ENCODE data around the gene AFAP1.
A peak's percentile ranks its signal among the peaks of the same experiment; 100 is the strongest.

The AFAP1 gene

GRCh38 chr4:7781993-7782392 is 157.7 kb downstream of the AFAP1 start:
- Histone ChIP-seq H3K27me3 (ENCODE audit: control insufficient read depth in 2 of 2, insufficient read depth in 2 of 2, low read length in 2 of 2) (no peaks in the 10 kb centered on the region), H3K4me3 (ENCODE audit: low read length in 2 of 2) (no peak overlapping the region), H3K27ac (ENCODE audit: low read depth in 2 of 2, low read length in 2 of 2) (no peak overlapping the region), H3K36me3 (ENCODE audit: control insufficient read depth in 2 of 2, insufficient read depth in 2 of 2, low read length in 2 of 2) (peaks cover 32 to 44% of the 10 kb centered on the region in 2 donors), H3K9me3 (ENCODE audit: control insufficient read depth in 2 of 2, low read length in 2 of 2) (no peaks in the 10 kb centered on the region), H3K4me1 (ENCODE audit: control insufficient read depth in 2 of 2, insufficient read depth in 2 of 2, low read length in 2 of 2) (peaks cover 7 to 20% of the 10 kb centered on the region in 2 donors), H3K9ac (ENCODE audit: low read depth in 1 of 2, low read length in 2 of 2) (no peak overlapping the region)

- H3K36me3 ChIP-seq (ENCODE audit: control insufficient read depth in 2 of 2, insufficient read depth in 2 of 2, low read length in 2 of 2): peaks cover 32 to 44% of the 10 kb centered on the region in 2 donors
- H3K27me3 ChIP-seq (ENCODE audit: control insufficient read depth in 2 of 2, insufficient read depth in 2 of 2, low read length in 2 of 2): no peaks in the 10 kb centered on the region
- H3K9me3 ChIP-seq (ENCODE audit: control insufficient read depth in 2 of 2, low read length in 2 of 2): no peaks in the 10 kb centered on the region
- no peak overlapping the region for H3K4me3 ChIP-seq (ENCODE audit: low read length in 2 of 2)
- H3K4me1 ChIP-seq (ENCODE audit: control insufficient read depth in 2 of 2, insufficient read depth in 2 of 2, low read length in 2 of 2): peaks cover 7 to 22% of the 10 kb centered on the region in 2 donors
- H3K9ac ChIP-seq (ENCODE audit: low read depth in 1 of 2, low read length in 2 of 2): no peak overlapping the region
- no peak overlapping the region for H3K27ac ChIP-seq (ENCODE audit: low read depth in 2 of 2, low read length in 2 of 2)
Measured at GRCh38 chr4:7781366-7781765, 158.3 kb downstream of the AFAP1 start.

GRCh38 chr4:7780751-7781348 is 158.8 kb downstream of the AFAP1 start:
- Histone ChIP-seq H3K4me3 (ENCODE audit: low read length in 2 of 2) (no peak overlapping the region), H3K27me3 (ENCODE audit: control insufficient read depth in 2 of 2, insufficient read depth in 2 of 2, low read length in 2 of 2) (no peaks in the 10 kb centered on the region), H3K9ac (ENCODE audit: low read depth in 1 of 2, low read length in 2 of 2) (no peak overlapping the region), H3K4me1 (ENCODE audit: control insufficient read depth in 2 of 2, insufficient read depth in 2 of 2, low read length in 2 of 2) (peaks cover 7 to 27% of the 10 kb centered on the region in 2 donors), H3K9me3 (ENCODE audit: control insufficient read depth in 2 of 2, low read length in 2 of 2) (no peaks in the 10 kb centered on the region), H3K27ac (ENCODE audit: low read depth in 2 of 2, low read length in 2 of 2) (no peak overlapping the region), H3K36me3 (ENCODE audit: control insufficient read depth in 2 of 2, insufficient read depth in 2 of 2, low read length in 2 of 2) (peaks cover 28 to 42% of the 10 kb centered on the region in 2 donors)

GRCh38 chr4:7779432-7779768 is 160.3 kb downstream of the AFAP1 start:
- Histone ChIP-seq H3K27me3 (ENCODE audit: control insufficient read depth in 2 of 2, insufficient read depth in 2 of 2, low read length in 2 of 2) (no peaks in the 10 kb centered on the region), H3K36me3 (ENCODE audit: control insufficient read depth in 2 of 2, insufficient read depth in 2 of 2, low read length in 2 of 2) (peaks cover 24 to 32% of the 10 kb centered on the region in 2 donors), H3K4me1 (ENCODE audit: control insufficient read depth in 2 of 2, insufficient read depth in 2 of 2, low read length in 2 of 2) (peaks cover 7 to 41% of the 10 kb centered on the region in 2 donors), H3K27ac (ENCODE audit: low read depth in 2 of 2, low read length in 2 of 2) (peak overlapping the region; percentile 45 to 58), H3K9ac (ENCODE audit: low read depth in 1 of 2, low read length in 2 of 2) (no peak overlapping the region), H3K4me3 (ENCODE audit: low read length in 2 of 2) (peak overlapping the region in 1 of 2 donors; percentile 44), H3K9me3 (ENCODE audit: control insufficient read depth in 2 of 2, low read length in 2 of 2) (no peaks in the 10 kb centered on the region)

- peak overlapping the region in 1 of 2 donors; percentile 10 for H3K9ac ChIP-seq (ENCODE audit: low read depth in 1 of 2, low read length in 2 of 2)
- H3K36me3 ChIP-seq (ENCODE audit: control insufficient read depth in 2 of 2, insufficient read depth in 2 of 2, low read length in 2 of 2): peaks cover 25 to 34% of the 10 kb centered on the region in 2 donors
Measured at GRCh38 chr4:7778510-7779431, 160.9 kb downstream of the AFAP1 start.

GRCh38 chr4:7777871-7778509 is 161.7 kb downstream of the AFAP1 start:
- Histone ChIP-seq H3K36me3 (ENCODE audit: control insufficient read depth in 2 of 2, insufficient read depth in 2 of 2, low read length in 2 of 2) (peaks cover 25 to 31% of the 10 kb centered on the region in 2 donors), H3K4me1 (ENCODE audit: control insufficient read depth in 2 of 2, insufficient read depth in 2 of 2, low read length in 2 of 2) (peaks cover 21 to 47% of the 10 kb centered on the region in 2 donors), H3K4me3 (ENCODE audit: low read length in 2 of 2) (no peak overlapping the region), H3K9me3 (ENCODE audit: control insufficient read depth in 2 of 2, low read length in 2 of 2) (no peaks in the 10 kb centered on the region), H3K27me3 (ENCODE audit: control insufficient read depth in 2 of 2, insufficient read depth in 2 of 2, low read length in 2 of 2) (no peaks in the 10 kb centered on the region), H3K27ac (ENCODE audit: low read depth in 2 of 2, low read length in 2 of 2) (peak overlapping the region; percentile 40 to 70), H3K9ac (ENCODE audit: low read depth in 1 of 2, low read length in 2 of 2) (no peak overlapping the region)

More at GRCh38 chr4:7778510-7779431, 160.9 kb downstream of the AFAP1 start:
- H3K4me1 ChIP-seq (ENCODE audit: control insufficient read depth in 2 of 2, insufficient read depth in 2 of 2, low read length in 2 of 2): peaks cover 13 to 43% of the 10 kb centered on the region in 2 donors
- H3K27me3 ChIP-seq (ENCODE audit: control insufficient read depth in 2 of 2, insufficient read depth in 2 of 2, low read length in 2 of 2): no peaks in the 10 kb centered on the region
- peak overlapping the region; percentile 26 to 44 for H3K4me3 ChIP-seq (ENCODE audit: low read length in 2 of 2)
- H3K27ac ChIP-seq (ENCODE audit: low read depth in 2 of 2, low read length in 2 of 2): peak overlapping the region; percentile 45 to 58
- no peaks in the 10 kb centered on the region for H3K9me3 ChIP-seq (ENCODE audit: control insufficient read depth in 2 of 2, low read length in 2 of 2)

GRCh38 chr4:7777017-7777710 is 162.5 kb downstream of the AFAP1 start:
- peak overlapping the region; percentile 27 to 70 for H3K27ac ChIP-seq (ENCODE audit: low read depth in 2 of 2, low read length in 2 of 2)
- H3K9me3 ChIP-seq (ENCODE audit: control insufficient read depth in 2 of 2, low read length in 2 of 2): no peaks in the 10 kb centered on the region
- peaks cover 28 to 55% of the 10 kb centered on the region in 2 donors for H3K4me1 ChIP-seq (ENCODE audit: control insufficient read depth in 2 of 2, insufficient read depth in 2 of 2, low read length in 2 of 2)
- no peak overlapping the region for H3K9ac ChIP-seq (ENCODE audit: low read depth in 1 of 2, low read length in 2 of 2)
- H3K36me3 ChIP-seq (ENCODE audit: control insufficient read depth in 2 of 2, insufficient read depth in 2 of 2, low read length in 2 of 2): peaks cover 25 to 36% of the 10 kb centered on the region in 2 donors
- H3K27me3 ChIP-seq (ENCODE audit: control insufficient read depth in 2 of 2, insufficient read depth in 2 of 2, low read length in 2 of 2): no peaks in the 10 kb centered on the region
- no peak overlapping the region for H3K4me3 ChIP-seq (ENCODE audit: low read length in 2 of 2)

GRCh38 chr4:7775396-7775795 is 164.3 kb downstream of the AFAP1 start:
- no peaks in the 10 kb centered on the region for H3K9me3 ChIP-seq (ENCODE audit: control insufficient read depth in 2 of 2, low read length in 2 of 2)
- no peak overlapping the region for H3K4me3 ChIP-seq (ENCODE audit: low read length in 2 of 2)
- peaks cover 27 to 43% of the 10 kb centered on the region in 2 donors for H3K36me3 ChIP-seq (ENCODE audit: control insufficient read depth in 2 of 2, insufficient read depth in 2 of 2, low read length in 2 of 2)
- peaks cover 35 to 59% of the 10 kb centered on the region in 2 donors for H3K4me1 ChIP-seq (ENCODE audit: control insufficient read depth in 2 of 2, insufficient read depth in 2 of 2, low read length in 2 of 2)
- H3K9ac ChIP-seq (ENCODE audit: low read depth in 1 of 2, low read length in 2 of 2): peak overlapping the region in 1 of 2 donors; percentile 30
- H3K27me3 ChIP-seq (ENCODE audit: control insufficient read depth in 2 of 2, insufficient read depth in 2 of 2, low read length in 2 of 2): no peaks in the 10 kb centered on the region
- H3K27ac ChIP-seq (ENCODE audit: low read depth in 2 of 2, low read length in 2 of 2): peak overlapping the region in 1 of 2 donors; percentile 70

- Histone ChIP-seq H3K9ac (ENCODE audit: low read depth in 1 of 2, low read length in 2 of 2) (peak overlapping the region in 1 of 2 donors; percentile 69), H3K27ac (ENCODE audit: low read depth in 2 of 2, low read length in 2 of 2) (peak overlapping the region; percentile 54 to 66), H3K4me1 (ENCODE audit: control insufficient read depth in 2 of 2, insufficient read depth in 2 of 2, low read length in 2 of 2) (peaks cover 35 to 59% of the 10 kb centered on the region in 2 donors), H3K4me3 (ENCODE audit: low read length in 2 of 2) (no peak overlapping the region), H3K27me3 (ENCODE audit: control insufficient read depth in 2 of 2, insufficient read depth in 2 of 2, low read length in 2 of 2) (no peaks in the 10 kb centered on the region), H3K36me3 (ENCODE audit: control insufficient read depth in 2 of 2, insufficient read depth in 2 of 2, low read length in 2 of 2) (peaks cover 30 to 49% of the 10 kb centered on the region in 2 donors), H3K9me3 (ENCODE audit: control insufficient read depth in 2 of 2, low read length in 2 of 2) (no peaks in the 10 kb centered on the region)
Measured at GRCh38 chr4:7774301-7775294, 165.1 kb downstream of the AFAP1 start.

Data from mucosa of rectum (tissue), 2 donors.